Neuronal stem cell (in vitro differentiated cells): ENCODE results near the gene HAPSTR1.
A peak's percentile ranks its signal among the peaks of the same experiment; 100 is the strongest.

Experiments
- DNase-seq: peaks from one replicate; pipeline ENCODE4 v3.0.0-alpha.2; 2013; ENCODE audit warnings: low spot score
- H2AFZ ChIP-seq: one replicate; pipeline ENCODE4 v1.6.1; 2013; ENCODE audit warnings: mild to moderate bottlenecking, low read length, inconsistent platforms
- H2AK5ac ChIP-seq: 2 replicates; pipeline ENCODE4 v1.6.1; 2013; ENCODE audit warnings: low read depth, mild to moderate bottlenecking, inconsistent platforms, low read length, moderate library complexity, mixed read lengths
- H2BK120ac ChIP-seq: 2 replicates; pipeline ENCODE4 v1.6.1; 2013; ENCODE audit warnings: low read depth, mild to moderate bottlenecking, inconsistent platforms, low read length, moderate library complexity, mixed read lengths
- H2BK12ac ChIP-seq: one replicate; pipeline ENCODE4 v1.6.1; 2013; ENCODE audit warnings: low read length, inconsistent platforms
- H2BK15ac ChIP-seq: 2 replicates; pipeline ENCODE4 v1.6.1; 2013; ENCODE audit warnings: mild to moderate bottlenecking, low read length, inconsistent platforms, mixed read lengths
- H2BK5ac ChIP-seq: one replicate; pipeline ENCODE4 v1.6.1; 2013; ENCODE audit warnings: inconsistent platforms, mild to moderate bottlenecking, low read length, moderate library complexity
- H3K14ac ChIP-seq: one replicate; pipeline ENCODE4 v1.6.1; 2013; ENCODE audit warnings: low read length, inconsistent platforms
- H3K18ac ChIP-seq: 2 replicates; pipeline ENCODE4 v1.6.1; 2013; ENCODE audit warnings: low read length, inconsistent platforms
- H3K23ac ChIP-seq: 2 replicates; pipeline ENCODE4 v1.6.1; 2013; ENCODE audit warnings: low read depth, mild to moderate bottlenecking, mixed read lengths, low read length, inconsistent platforms; ENCODE audit not compliant: poor library complexity
- H3K27ac ChIP-seq: replicated peaks from 3 replicates; pipeline ENCODE4 v1.5.1; 2013; ENCODE audit warnings: low read length, inconsistent platforms
- H3K27me3 ChIP-seq, 3 experiments: 2 replicates each; pipeline ENCODE4 v1.6.1; 2013; ENCODE audit warnings: low read length in 3 of 3, mild to moderate bottlenecking in 2 of 3, inconsistent platforms in 1 of 3, low read depth in 1 of 3, mixed read lengths in 1 of 3, moderate library complexity in 1 of 3; ENCODE audit not compliant: control insufficient read depth in 3 of 3, insufficient read depth in 3 of 3
- H3K36me3 ChIP-seq, 2 donors: replicated peaks in 1 of 2; 2 replicates each; pipeline ENCODE4 v1.6.1; 2013; ENCODE audit warnings: low read length in 2 of 2; ENCODE audit not compliant: control insufficient read depth in 2 of 2, insufficient read depth in 2 of 2
- H3K4ac ChIP-seq: 2 replicates; pipeline ENCODE4 v1.6.1; 2013; ENCODE audit warnings: inconsistent platforms, mild to moderate bottlenecking, low read length, moderate library complexity
- H3K4me1 ChIP-seq, 2 donors: 1 replicate in 1 of 2; 2 replicates in 1 of 2; pipeline ENCODE4 v1.6.1; 2013; ENCODE audit warnings: low read length in 2 of 2, low read depth in 1 of 2; ENCODE audit not compliant: control insufficient read depth in 2 of 2, insufficient read depth in 1 of 2
- H3K4me2 ChIP-seq: one replicate; pipeline ENCODE4 v1.6.1; 2013; ENCODE audit warnings: mild to moderate bottlenecking, low read length, inconsistent platforms; ENCODE audit not compliant: insufficient read depth, poor library complexity, severe bottlenecking
- H3K4me3 ChIP-seq, 2 donors: 2 replicates each; pipeline ENCODE4 v1.5.1; 2013; ENCODE audit warnings: low read length in 2 of 2, mild to moderate bottlenecking in 2 of 2, inconsistent platforms in 1 of 2, moderate library complexity in 1 of 2
- H3K79me1 ChIP-seq: one replicate; pipeline ENCODE4 v1.6.1; 2013; ENCODE audit warnings: low read depth, mild to moderate bottlenecking, inconsistent platforms, low read length, moderate library complexity
- H3K9ac ChIP-seq: one replicate; pipeline ENCODE4 v1.6.1; 2013; ENCODE audit warnings: mild to moderate bottlenecking, low read depth, low read length, inconsistent platforms; ENCODE audit not compliant: poor library complexity
- H3K9me3 ChIP-seq, 2 donors: replicated peaks in 1 of 2; 2 replicates each; pipeline versions ENCODE3 to v1.6.1; 2013; ENCODE audit warnings: low read length in 2 of 2, mild to moderate bottlenecking in 2 of 2, inconsistent platforms in 1 of 2, low read depth in 1 of 2, mixed read lengths in 1 of 2, moderate library complexity in 1 of 2; ENCODE audit not compliant: control insufficient read depth in 2 of 2, insufficient read depth in 1 of 2
- H4K8ac ChIP-seq: one replicate; pipeline ENCODE4 v1.6.1; 2013; ENCODE audit warnings: low read depth, mild to moderate bottlenecking, inconsistent platforms, low read length, moderate library complexity
- H4K91ac ChIP-seq: one replicate; pipeline ENCODE4 v1.6.1; 2013; ENCODE audit warnings: low read length, low read depth, mild to moderate bottlenecking, inconsistent platforms; ENCODE audit not compliant: poor library complexity
- WGBS, 2 donors: extraction: QIAGEN DNeasy Blood & Tissue Kit; methylation state at CpG; one replicate each; pipeline ENCODE4 v1.1.7; 2013; ENCODE audit warnings: missing lambda C conversion rate in 2 of 2, mixed read lengths in 1 of 2; ENCODE audit not compliant: insufficient read length in 2 of 2, insufficient replicate concordance in 1 of 2; ENCODE audit errors: extremely low coverage in 2 of 2; 5-methylcytosine and 5-hydroxymethylcytosine counted together

HAPSTR1 gene

GRCh38 chr16:9092282-9092977 is 986 bp downstream of the HAPSTR1 start:
- Histone ChIP-seq H2AFZ (peak overlapping the region; percentile 82), H2AK5ac (peak overlapping the region; percentile 85), H3K27ac (peak overlapping the region; percentile 71), H3K4me2 (peak overlapping the region; percentile 82), H3K27me3 (no peaks in the 10 kb centered on the region), H3K4me1 (peaks cover 5 to 15% of the 10 kb centered on the region in 2 donors), H2BK120ac (no peak overlapping the region), H2BK15ac (peak overlapping the region; percentile 72), H3K36me3 (peaks cover 5 to 48% of the 10 kb centered on the region in 2 donors), H3K23ac (peak overlapping the region; percentile 77), H2BK12ac (no peak overlapping the region), H3K79me1 (peaks cover 5% of the 10 kb centered on the region), H3K9me3 (peaks cover 0 to 2% of the 10 kb centered on the region in 2 donors), H3K9ac (peak overlapping the region; percentile 98), H4K91ac (no peak overlapping the region), H3K18ac (peak overlapping the region; percentile 99), H3K4me3 (peak overlapping the region; percentile 95 to 97), H3K14ac (peak overlapping the region; percentile 75), H3K4ac (peak overlapping the region; percentile 53), H2BK5ac (peak overlapping the region; percentile 98), H4K8ac (no peak overlapping the region)
- peak; percentile 41 for DNase-seq
- WGBS, 2 donors = no CpG with 5 or more reads among the region's 64 CpGs

GRCh38 chr16:9092978-9093344 is 1.5 kb downstream of the HAPSTR1 start:
- no peak overlapping the region for H4K8ac ChIP-seq
- no peak overlapping the region for H3K18ac ChIP-seq
- peaks cover 0 to 2% of the 10 kb centered on the region in 2 donors for H3K9me3 ChIP-seq
- peak overlapping the region; percentile 47 for H3K27ac ChIP-seq
- H3K4me1 ChIP-seq = peaks cover 7 to 15% of the 10 kb centered on the region in 2 donors
- H2BK5ac ChIP-seq = peak overlapping the region; percentile 98
- no peak overlapping the region for H4K91ac ChIP-seq
- H3K79me1 ChIP-seq = peaks cover 5% of the 10 kb centered on the region
- no peak overlapping the region for H2BK12ac ChIP-seq
- no peak overlapping the region for H3K4ac ChIP-seq
- no peak overlapping the region for H2AK5ac ChIP-seq
- no peak overlapping the region for H3K9ac ChIP-seq
- peak overlapping the region; percentile 95 to 97 for H3K4me3 ChIP-seq
- H3K4me2 ChIP-seq = peak overlapping the region; percentile 82
- H2AFZ ChIP-seq = no peak overlapping the region
- H3K36me3 ChIP-seq = peaks cover 5 to 53% of the 10 kb centered on the region in 2 donors
- no peak overlapping the region for H2BK120ac ChIP-seq
- H2BK15ac ChIP-seq = no peak overlapping the region
- H3K23ac ChIP-seq = no peak overlapping the region
- H3K14ac ChIP-seq = no peak overlapping the region
- WGBS, 2 donors = no CpG with 5 or more reads among the region's 18 CpGs
- H3K27me3 ChIP-seq = no peaks in the 10 kb centered on the region
- DNase-seq = no peak

- peaks cover 0 to 2% of the 10 kb centered on the region in 2 donors for H3K9me3 ChIP-seq
- H2BK12ac ChIP-seq = no peak overlapping the region
- no peaks in the 10 kb centered on the region for H3K27me3 ChIP-seq
- H2AFZ ChIP-seq = no peak overlapping the region
- DNase-seq = no peak
- H3K23ac ChIP-seq = no peak overlapping the region
- H4K91ac ChIP-seq = no peak overlapping the region
- peak overlapping the region in 1 of 2 donors; percentile 95 for H3K4me3 ChIP-seq
- H3K9ac ChIP-seq = no peak overlapping the region
- H4K8ac ChIP-seq = no peak overlapping the region
- H2AK5ac ChIP-seq = no peak overlapping the region
- peaks cover 5% of the 10 kb centered on the region for H3K79me1 ChIP-seq
- H3K27ac ChIP-seq = no peak overlapping the region
- no peak overlapping the region for H3K18ac ChIP-seq
- H3K4me1 ChIP-seq = peaks cover 7 to 15% of the 10 kb centered on the region in 2 donors
- WGBS, 2 donors = no CpG with 5 or more reads among the region's 8 CpGs
- no peak overlapping the region for H3K14ac ChIP-seq
- H3K36me3 ChIP-seq = peaks cover 5 to 66% of the 10 kb centered on the region in 2 donors
- no peak overlapping the region for H2BK5ac ChIP-seq
- H3K4ac ChIP-seq = no peak overlapping the region
- H3K4me2 ChIP-seq = peak overlapping the region; percentile 20
- H2BK120ac ChIP-seq = no peak overlapping the region
- H2BK15ac ChIP-seq = no peak overlapping the region
These were observed 2.8 kb downstream of the HAPSTR1 start for GRCh38 chr16:9094011-9094846.

- H3K27ac ChIP-seq = no peak overlapping the region
- H3K23ac ChIP-seq = no peak overlapping the region
- H2BK15ac ChIP-seq = no peak overlapping the region
- WGBS, 2 donors = no CpG with 5 or more reads among the region's 1 CpG
- H3K4me1 ChIP-seq = peaks cover 5 to 13% of the 10 kb centered on the region in 2 donors
- peaks cover 5 to 75% of the 10 kb centered on the region in 2 donors for H3K36me3 ChIP-seq
- no peak overlapping the region for H3K4ac ChIP-seq
- no peak overlapping the region for H2AK5ac ChIP-seq
- peaks cover 5% of the 10 kb centered on the region for H3K79me1 ChIP-seq
- no peak overlapping the region for H2AFZ ChIP-seq
- no peak overlapping the region for H3K9ac ChIP-seq
- no peak overlapping the region for H3K14ac ChIP-seq
- no peak overlapping the region for H3K4me3 ChIP-seq
- H2BK5ac ChIP-seq = no peak overlapping the region
- H2BK12ac ChIP-seq = no peak overlapping the region
- no peak overlapping the region for H4K91ac ChIP-seq
- H3K4me2 ChIP-seq = no peak overlapping the region
- no peak overlapping the region for H2BK120ac ChIP-seq
- H4K8ac ChIP-seq = no peak overlapping the region
- peaks cover 0 to 2% of the 10 kb centered on the region in 2 donors for H3K9me3 ChIP-seq
- DNase-seq = no peak
- no peak overlapping the region for H3K18ac ChIP-seq
- H3K27me3 ChIP-seq = no peaks in the 10 kb centered on the region
These were observed 3.7 kb downstream of the HAPSTR1 start for GRCh38 chr16:9095171-9095570.
